ENCODE data around the gene KNG1.

The KNG1 gene

GRCh38 chr3:186754006-186754405 is 36.8 kb downstream of the KNG1 start:
- H3K9me3 ChIP-seq: no peaks in the 10 kb centered on the region
- H3K4me1 ChIP-seq (ENCODE audit: control insufficient read depth in 1 of 2, insufficient read depth in 1 of 2, low read depth in 1 of 2, low read length in 1 of 2): no peaks in the 10 kb centered on the region
- H3K27ac ChIP-seq: no peak overlapping the region
- H3K27me3 ChIP-seq: no peaks in the 10 kb centered on the region
- no peak for TF ChIP-seq CTCF (IDR thresholded peaks at IDR 0.05)
- no peaks in the 10 kb centered on the region for H3K36me3 ChIP-seq
- H3K4me3 ChIP-seq (ENCODE audit: low read depth in 1 of 2, low read length in 1 of 2): no peak overlapping the region

GRCh38 chr3:186754871-186755270 is 37.7 kb downstream of the KNG1 start:
- no peak overlapping the region for H3K27ac ChIP-seq
- H3K9me3 ChIP-seq: no peaks in the 10 kb centered on the region
- no peaks in the 10 kb centered on the region for H3K4me1 ChIP-seq (ENCODE audit: control insufficient read depth in 1 of 2, insufficient read depth in 1 of 2, low read depth in 1 of 2, low read length in 1 of 2)
- H3K27me3 ChIP-seq: no peaks in the 10 kb centered on the region
- TF ChIP-seq CTCF (IDR thresholded peaks at IDR 0.05): no peak
- no peak overlapping the region for H3K4me3 ChIP-seq (ENCODE audit: low read depth in 1 of 2, low read length in 1 of 2)
- H3K36me3 ChIP-seq: no peaks in the 10 kb centered on the region

- H3K36me3 ChIP-seq: no peaks in the 10 kb centered on the region
- no peaks in the 10 kb centered on the region for H3K9me3 ChIP-seq
- H3K27ac ChIP-seq: no peak overlapping the region
- no peaks in the 10 kb centered on the region for H3K27me3 ChIP-seq
- TF ChIP-seq CTCF (IDR thresholded peaks at IDR 0.05): no peak
- H3K4me1 ChIP-seq (ENCODE audit: control insufficient read depth in 1 of 2, insufficient read depth in 1 of 2, low read depth in 1 of 2, low read length in 1 of 2): no peaks in the 10 kb centered on the region
- H3K4me3 ChIP-seq (ENCODE audit: low read depth in 1 of 2, low read length in 1 of 2): no peak overlapping the region
Observed at GRCh38 chr3:186757214-186757613, 40.1 kb downstream of the KNG1 start.

- Histone ChIP-seq H3K36me3 (no peaks in the 10 kb centered on the region), H3K4me3 (ENCODE audit: low read depth in 1 of 2, low read length in 1 of 2) (no peak overlapping the region), H3K27ac (no peak overlapping the region), H3K4me1 (ENCODE audit: control insufficient read depth in 1 of 2, insufficient read depth in 1 of 2, low read depth in 1 of 2, low read length in 1 of 2) (no peaks in the 10 kb centered on the region), H3K9me3 (no peaks in the 10 kb centered on the region), H3K27me3 (no peaks in the 10 kb centered on the region)
- no peak for TF ChIP-seq CTCF (IDR thresholded peaks at IDR 0.05)
Observed at GRCh38 chr3:186757686-186758220, 40.6 kb downstream of the KNG1 start.

DNA sequence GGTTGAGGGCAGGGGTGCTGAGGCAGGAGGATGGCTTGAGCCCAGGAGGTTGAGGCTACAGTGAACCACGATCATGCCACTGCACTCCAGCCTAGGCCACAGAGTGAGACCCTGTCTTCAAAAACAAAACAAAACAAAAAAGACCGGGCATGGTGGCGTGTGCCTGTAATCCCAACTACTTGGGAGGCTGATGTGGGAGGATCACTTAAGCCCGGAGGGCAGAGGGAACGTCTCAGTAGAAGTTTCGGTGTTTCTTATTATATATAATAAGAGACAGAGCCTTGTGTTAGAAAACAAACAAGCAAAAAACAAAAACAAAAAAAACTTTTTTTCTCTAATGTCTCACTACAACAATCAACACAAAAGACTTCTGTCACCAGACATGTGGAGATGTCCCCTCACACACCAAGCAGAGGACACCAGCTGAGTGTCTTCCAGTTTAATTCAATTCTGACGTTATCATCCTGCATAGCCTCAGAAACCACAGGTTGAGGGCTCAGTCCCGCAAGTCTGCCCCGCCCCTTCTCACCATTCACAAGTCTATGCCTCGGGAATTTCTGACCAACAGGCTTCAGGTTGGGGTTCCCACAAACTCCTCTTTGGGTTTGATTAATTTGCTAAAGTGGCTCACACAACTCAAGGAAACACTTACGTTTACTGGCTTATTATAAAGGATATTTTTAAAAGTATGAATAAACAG is 42.2 kb downstream of the KNG1 start:
- no peak for TF ChIP-seq CTCF (IDR thresholded peaks at IDR 0.05)
- no peaks in the 10 kb centered on the region for H3K4me1 ChIP-seq (ENCODE audit: control insufficient read depth in 1 of 2, insufficient read depth in 1 of 2, low read depth in 1 of 2, low read length in 1 of 2)
- H3K4me3 ChIP-seq (ENCODE audit: low read depth in 1 of 2, low read length in 1 of 2): no peak overlapping the region
- no peaks in the 10 kb centered on the region for H3K9me3 ChIP-seq
- H3K36me3 ChIP-seq: no peaks in the 10 kb centered on the region
- no peak overlapping the region for H3K27ac ChIP-seq
- no peaks in the 10 kb centered on the region for H3K27me3 ChIP-seq

Data from neutrophil (primary cell).